ENCODE data around the gene APPL1.
A peak's percentile ranks its signal among the peaks of the same experiment; 100 is the strongest.

- TF ChIP-seq, protein P1, sequence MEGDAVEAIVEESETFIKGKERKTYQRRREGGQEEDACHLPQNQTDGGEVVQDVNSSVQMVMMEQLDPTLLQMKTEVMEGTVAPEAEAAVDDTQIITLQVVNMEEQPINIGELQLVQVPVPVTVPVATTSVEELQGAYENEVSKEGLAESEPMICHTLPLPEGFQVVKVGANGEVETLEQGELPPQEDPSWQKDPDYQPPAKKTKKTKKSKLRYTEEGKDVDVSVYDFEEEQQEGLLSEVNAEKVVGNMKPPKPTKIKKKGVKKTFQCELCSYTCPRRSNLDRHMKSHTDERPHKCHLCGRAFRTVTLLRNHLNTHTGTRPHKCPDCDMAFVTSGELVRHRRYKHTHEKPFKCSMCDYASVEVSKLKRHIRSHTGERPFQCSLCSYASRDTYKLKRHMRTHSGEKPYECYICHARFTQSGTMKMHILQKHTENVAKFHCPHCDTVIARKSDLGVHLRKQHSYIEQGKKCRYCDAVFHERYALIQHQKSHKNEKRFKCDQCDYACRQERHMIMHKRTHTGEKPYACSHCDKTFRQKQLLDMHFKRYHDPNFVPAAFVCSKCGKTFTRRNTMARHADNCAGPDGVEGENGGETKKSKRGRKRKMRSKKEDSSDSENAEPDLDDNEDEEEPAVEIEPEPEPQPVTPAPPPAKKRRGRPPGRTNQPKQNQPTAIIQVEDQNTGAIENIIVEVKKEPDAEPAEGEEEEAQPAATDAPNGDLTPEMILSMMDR (IDR thresholded peaks at IDR 0.05) = no peak
- peak in 3 of 4 donors; percentile 56 to 87 (median 81) for TF ChIP-seq POLR2A (IDR thresholded peaks at IDR 0.05)
Observed at GRCh38 chr3:57227204-57227929, at the start of gene APPL1.
